ENCODE results near the gene ANKRD33B. TPM values are rescaled to one million over a fixed set of nuclear protein-coding genes. Genes with fewer than 3 reads are reported as not detected.

ANKRD33B gene
- 138 TPM for total RNA-seq

DNA sequence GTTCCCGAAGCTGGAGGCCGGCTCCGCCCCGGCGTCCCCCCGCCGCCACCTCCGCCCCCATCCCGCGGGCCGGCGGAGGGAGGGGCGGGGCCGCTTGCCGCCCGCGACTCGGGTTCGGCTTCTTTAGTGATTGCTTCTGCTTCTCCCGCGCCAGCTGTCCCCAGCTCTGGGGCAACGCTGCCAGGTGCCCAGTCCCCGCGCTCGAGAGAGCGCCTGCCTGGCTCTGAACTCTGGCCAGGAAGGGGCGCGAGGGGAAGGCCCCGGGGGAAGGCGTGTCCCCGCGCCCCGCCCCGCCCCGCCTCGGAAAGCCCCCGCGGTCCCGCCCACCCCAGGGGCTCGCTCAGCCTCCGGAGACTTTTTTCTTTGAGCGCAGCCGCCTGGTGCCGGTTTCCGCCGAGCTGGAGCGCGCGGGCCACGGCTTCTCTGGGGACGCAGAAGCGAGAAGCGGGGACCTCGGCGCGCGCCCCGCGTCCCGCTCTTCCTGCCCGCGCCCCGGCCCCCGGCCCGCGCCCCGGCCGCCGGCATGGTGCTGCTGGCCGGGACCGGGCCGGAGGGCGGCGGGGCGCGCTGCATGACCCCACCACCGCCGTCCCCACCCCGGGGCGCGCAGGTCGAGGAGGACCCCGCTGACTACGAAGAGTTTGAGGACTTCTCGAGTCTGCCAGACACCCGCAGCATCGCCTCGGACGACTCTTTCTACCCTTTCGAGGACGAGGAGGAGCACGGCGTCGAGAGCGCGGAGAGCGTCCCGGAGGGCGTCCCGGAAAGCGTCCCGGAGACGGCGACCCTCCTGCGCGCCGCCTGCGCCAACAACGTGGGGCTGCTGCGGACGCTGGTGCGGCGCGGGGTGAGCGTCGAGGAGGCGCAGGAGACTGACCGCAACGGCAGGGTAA is at the start of gene ANKRD33B:
ANKRD33B (plus strand) TSS at position 126 of the 893 bp plus-strand sequence; CDS start at position 524, 398 bp downstream.

Other genes with a start within 250 kb of the ANKRD33B start
- gene MARCHF6, start 210.4 kb upstream of the ANKRD33B start, total RNA-seq: 262 TPM
- 3.6 TPM for gene ROPN1L, start 122.2 kb upstream of the ANKRD33B start, total RNA-seq
- gene DAP, start 197.2 kb downstream of the ANKRD33B start, total RNA-seq: 54.4 TPM

All from camera-type eye (tissue), 1 donor.